CD14-positive monocyte (primary cell): ENCODE results near the gene CAPN11. TPM values are rescaled to one million over a fixed set of nuclear protein-coding genes. Genes with fewer than 3 reads are reported as not detected.

Experiments
- DNase-seq, 3 donors: peaks; one replicate each; pipeline ENCODE4 v3.0.0-alpha.2; 2011 to 2022
- H2AFZ ChIP-seq: 2 replicates; pipeline ENCODE4 v1.6.0; 2012; ENCODE audit warnings: mild to moderate bottlenecking, low read depth, low read length, inconsistent platforms; ENCODE audit not compliant: insufficient read depth, poor library complexity, severe bottlenecking
- H3K27ac ChIP-seq, 2 donors: 1 replicate in 1 of 2; 2 replicates in 1 of 2; pipeline ENCODE4 v1.5.1; 2012 to 2013; ENCODE audit warnings: low read length in 2 of 2, control low read depth in 1 of 2, inconsistent platforms in 1 of 2, low read depth in 1 of 2, mild to moderate bottlenecking in 1 of 2
- H3K27me3 ChIP-seq, 2 donors: one replicate each; pipeline versions ENCODE4 v1.6.0 to v1.6.1; 2011 to 2013; ENCODE audit warnings: low read length in 2 of 2; ENCODE audit not compliant: control insufficient read depth in 2 of 2, insufficient read depth in 2 of 2
- H3K36me3 ChIP-seq, 2 donors: replicated peaks in 1 of 2; 1 replicate in 1 of 2; 2 replicates in 1 of 2; pipeline versions ENCODE4 v1.5.1 to v1.6.1; 2012 to 2013; ENCODE audit warnings: low read length in 2 of 2, control low read depth in 1 of 2, inconsistent platforms in 1 of 2, mild to moderate bottlenecking in 1 of 2; ENCODE audit not compliant: insufficient read depth in 2 of 2, control insufficient read depth in 1 of 2
- H3K4me1 ChIP-seq, 2 donors: 1 replicate in 1 of 2; 2 replicates in 1 of 2; pipeline versions ENCODE4 v1.5.1 to v1.6.1; 2012 to 2013; ENCODE audit warnings: low read length in 2 of 2, control low read depth in 1 of 2, inconsistent platforms in 1 of 2, mild to moderate bottlenecking in 1 of 2, moderate library complexity in 1 of 2; ENCODE audit not compliant: insufficient read depth in 2 of 2, control insufficient read depth in 1 of 2
- H3K4me2 ChIP-seq: replicated peaks from 2 replicates; pipeline ENCODE3; 2012; ENCODE audit warnings: low read length, moderate library complexity, mild to moderate bottlenecking; ENCODE audit not compliant: poor library complexity, severe bottlenecking; ENCODE audit errors: extremely low read depth
- H3K4me3 ChIP-seq, 3 experiments: fragments of 200-600 bp in 1 of 3; sonication (generic) in 1 of 3; replicated peaks in 1 of 3; 1 replicate in 2 of 3; 2 replicates in 1 of 3; pipeline ENCODE4 v1.5.1; 2011 to 2013; ENCODE audit warnings: low read length in 3 of 3, mild to moderate bottlenecking in 3 of 3, control low read depth in 2 of 3, low read depth in 2 of 3, inconsistent platforms in 1 of 3, moderate library complexity in 1 of 3
- H3K79me2 ChIP-seq: 2 replicates; pipeline ENCODE4 v1.6.0; 2012; ENCODE audit warnings: mild to moderate bottlenecking, control low read depth, inconsistent platforms, low read length, moderate library complexity; ENCODE audit not compliant: insufficient read depth
- H3K9ac ChIP-seq: 2 replicates; pipeline ENCODE4 v1.6.0; 2017; ENCODE audit warnings: low read length, mild to moderate bottlenecking; ENCODE audit not compliant: insufficient read depth, poor library complexity, severe bottlenecking
- H3K9me3 ChIP-seq, 2 donors: replicated peaks in 1 of 2; 1 replicate in 1 of 2; 2 replicates in 1 of 2; pipeline versions ENCODE4 v1.5.1 to v1.6.1; 2012 to 2013; ENCODE audit warnings: low read length in 2 of 2, control low read depth in 1 of 2; ENCODE audit not compliant: control insufficient read depth in 1 of 2, insufficient read depth in 1 of 2
- H4K20me1 ChIP-seq: 2 replicates; pipeline ENCODE4 v1.6.0; 2012; ENCODE audit warnings: mild to moderate bottlenecking, low read length, control low read depth, moderate library complexity; ENCODE audit not compliant: insufficient read depth
- H3K27ac Mint-ChIP-seq, 7 donors: one replicate each; pipeline ENCODE4 v1.8.0; 2020; ENCODE audit warnings: mild to moderate bottlenecking in 7 of 7, mixed read lengths in 7 of 7, moderate library complexity in 6 of 7, inconsistent platforms in 2 of 7
- H3K27me3 Mint-ChIP-seq, 3 donors: one replicate each; pipeline ENCODE4 v1.8.0; 2021 to 2022; ENCODE audit warnings: low read depth in 3 of 3, mild to moderate bottlenecking in 3 of 3, mixed read lengths in 3 of 3, moderate library complexity in 3 of 3, inconsistent platforms in 1 of 3
- H3K36me3 Mint-ChIP-seq, 2 donors: one replicate each; pipeline ENCODE4 v1.8.0; 2020; ENCODE audit warnings: mixed read lengths in 2 of 2, inconsistent platforms in 1 of 2, mild to moderate bottlenecking in 1 of 2
- H3K4me1 Mint-ChIP-seq: one replicate; pipeline ENCODE4 v1.8.0; 2020; ENCODE audit warnings: mild to moderate bottlenecking, mixed read lengths
- H3K4me3 Mint-ChIP-seq, 2 donors: one replicate each; pipeline ENCODE4 v1.8.0; 2020; ENCODE audit warnings: mild to moderate bottlenecking in 2 of 2, mixed read lengths in 2 of 2, moderate library complexity in 1 of 2
- H3K9me3 Mint-ChIP-seq, 7 donors: one replicate each; pipeline ENCODE4 v1.8.0; 2020 to 2022; ENCODE audit warnings: mixed read lengths in 7 of 7, mild to moderate bottlenecking in 6 of 7, moderate library complexity in 6 of 7, inconsistent platforms in 2 of 7
- WGBS: methylation state at CpG from one replicate; pipeline ENCODE4 v1.1.5; 2013; ENCODE audit warnings: missing lambda C conversion rate; ENCODE audit not compliant: insufficient coverage; 5-methylcytosine and 5-hydroxymethylcytosine counted together
- intact Hi-C, 2 donors: fragments of 100-400 bp; cut with micrococcal nuclease; formaldehyde crosslinking; loops; one replicate each; pipeline versions ENCODE4 v1.15.0 to v1.15.1; 2023
- polyA plus RNA-seq, 3 donors: library from polyadenylated mRNA; depleted of rRNA in 1 of 3; unstranded in 2 of 3; stranded (reverse) in 1 of 3; fragments of 300-500 nt in 2 of 3; fragments of >200 nt in 1 of 3; fragmentation: Illumina TruSeq in 2 of 3; gene quantifications; 1 replicate in 2 of 3; 2 replicates in 1 of 3; pipeline ENCODE4 v1.2.3, GENCODE V29; 2012 to 2021
- TF ChIP-seq, protein P1 (sequence below): fragments of 200-600 bp; IDR thresholded peaks from one replicate; pipeline ENCODE4 v1.8.0; 2022; ENCODE audit warnings: antibody characterized with exemption, mild to moderate bottlenecking

The CAPN11 gene
- polyA plus RNA-seq, 3 donors: 0.11 TPM; not detected in 2

DNA sequence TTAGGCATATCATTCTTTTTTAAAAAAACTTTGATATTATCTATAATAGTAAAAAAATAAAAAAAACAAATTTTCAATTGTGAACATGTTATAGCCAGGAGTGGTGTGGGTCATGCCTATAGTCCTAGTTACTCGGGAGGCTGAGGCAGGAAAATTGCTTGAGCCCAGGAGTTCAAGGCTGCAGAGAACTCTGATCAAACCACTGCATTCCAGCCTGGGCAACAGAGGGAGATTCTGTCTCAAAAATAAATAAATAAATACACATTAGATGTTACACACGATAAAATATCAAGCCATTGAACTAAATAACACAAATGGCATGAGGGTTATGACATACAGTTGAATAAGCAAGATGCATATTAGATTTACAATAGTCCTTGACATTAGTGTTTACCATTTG, 30.2 kb downstream of the CAPN11 start:
- peaks cover 14% of the 10 kb centered on the region for H3K4me1 Mint-ChIP-seq
- no peak overlapping the region for H3K27ac ChIP-seq
- H3K27me3 ChIP-seq: no peaks in the 10 kb centered on the region
- TF ChIP-seq, protein P1, sequence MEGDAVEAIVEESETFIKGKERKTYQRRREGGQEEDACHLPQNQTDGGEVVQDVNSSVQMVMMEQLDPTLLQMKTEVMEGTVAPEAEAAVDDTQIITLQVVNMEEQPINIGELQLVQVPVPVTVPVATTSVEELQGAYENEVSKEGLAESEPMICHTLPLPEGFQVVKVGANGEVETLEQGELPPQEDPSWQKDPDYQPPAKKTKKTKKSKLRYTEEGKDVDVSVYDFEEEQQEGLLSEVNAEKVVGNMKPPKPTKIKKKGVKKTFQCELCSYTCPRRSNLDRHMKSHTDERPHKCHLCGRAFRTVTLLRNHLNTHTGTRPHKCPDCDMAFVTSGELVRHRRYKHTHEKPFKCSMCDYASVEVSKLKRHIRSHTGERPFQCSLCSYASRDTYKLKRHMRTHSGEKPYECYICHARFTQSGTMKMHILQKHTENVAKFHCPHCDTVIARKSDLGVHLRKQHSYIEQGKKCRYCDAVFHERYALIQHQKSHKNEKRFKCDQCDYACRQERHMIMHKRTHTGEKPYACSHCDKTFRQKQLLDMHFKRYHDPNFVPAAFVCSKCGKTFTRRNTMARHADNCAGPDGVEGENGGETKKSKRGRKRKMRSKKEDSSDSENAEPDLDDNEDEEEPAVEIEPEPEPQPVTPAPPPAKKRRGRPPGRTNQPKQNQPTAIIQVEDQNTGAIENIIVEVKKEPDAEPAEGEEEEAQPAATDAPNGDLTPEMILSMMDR: no peak
- no peak overlapping the region for H3K4me3 Mint-ChIP-seq
- H3K9me3 Mint-ChIP-seq: peaks cover 0 to 2% (median 0%) of the 10 kb centered on the region in 7 donors
- H3K79me2 ChIP-seq: no peaks in the 10 kb centered on the region
- H3K4me2 ChIP-seq: no peak overlapping the region
- no peak for DNase-seq
- H2AFZ ChIP-seq: no peak overlapping the region
- no peaks in the 10 kb centered on the region for H3K9me3 ChIP-seq
- H3K4me1 ChIP-seq: peaks cover 9% of the 10 kb centered on the region in 2 donors
- no peaks in the 10 kb centered on the region for H3K36me3 Mint-ChIP-seq
- intact Hi-C loops: no loop called here
- no peaks in the 10 kb centered on the region for H3K36me3 ChIP-seq
- H3K27me3 Mint-ChIP-seq: peaks cover 2 to 8% (median 2%) of the 10 kb centered on the region in 3 donors
- no peaks in the 10 kb centered on the region for H4K20me1 ChIP-seq
- no peak overlapping the region for H3K9ac ChIP-seq
- no peak overlapping the region for H3K4me3 ChIP-seq
- no peak overlapping the region for H3K27ac Mint-ChIP-seq
- 100% methylated on average over 1 of the region's 2 CpGs for WGBS

DNA sequence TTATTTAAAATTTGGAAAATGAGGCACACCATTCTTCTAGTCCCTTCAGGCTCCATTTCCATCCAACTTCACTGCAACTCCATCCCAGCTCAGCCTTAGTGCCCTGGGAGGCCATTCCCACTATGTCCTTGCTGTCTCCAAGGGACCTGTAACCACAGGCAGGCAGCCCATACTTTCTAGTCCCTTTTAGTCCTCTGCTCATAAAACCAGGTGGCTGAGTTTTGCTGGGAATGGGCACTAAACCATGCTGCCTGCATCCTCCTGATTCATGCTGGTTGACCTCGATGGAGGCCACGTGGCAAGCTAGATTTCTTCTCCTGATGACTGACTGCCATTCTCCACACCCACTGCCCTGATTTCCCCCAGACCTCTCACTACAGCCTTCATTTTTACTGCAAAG, 30.6 kb downstream of the CAPN11 start:
- H3K4me1 Mint-ChIP-seq: peaks cover 14% of the 10 kb centered on the region
- no peak overlapping the region for H3K4me2 ChIP-seq
- H3K9me3 ChIP-seq: no peaks in the 10 kb centered on the region
- H3K36me3 ChIP-seq: no peaks in the 10 kb centered on the region
- H2AFZ ChIP-seq: no peak overlapping the region
- H3K27ac ChIP-seq: no peak overlapping the region
- H3K4me3 ChIP-seq: no peak overlapping the region
- no peaks in the 10 kb centered on the region for H3K79me2 ChIP-seq
- no peak overlapping the region for H3K9ac ChIP-seq
- no peak overlapping the region for H3K27ac Mint-ChIP-seq
- H3K9me3 Mint-ChIP-seq: peaks cover 0 to 2% (median 0%) of the 10 kb centered on the region in 7 donors
- TF ChIP-seq, protein P1: no peak
- H3K36me3 Mint-ChIP-seq: no peaks in the 10 kb centered on the region
- no peaks in the 10 kb centered on the region for H3K27me3 ChIP-seq
- peaks cover 9% of the 10 kb centered on the region in 2 donors for H3K4me1 ChIP-seq
- H4K20me1 ChIP-seq: no peaks in the 10 kb centered on the region
- peaks cover 0 to 8% (median 2%) of the 10 kb centered on the region in 3 donors for H3K27me3 Mint-ChIP-seq
- DNase-seq: no peak
- no peak overlapping the region for H3K4me3 Mint-ChIP-seq
- intact Hi-C loops: no loop called here
- WGBS: 62% methylated on average over 2 of the region's 2 CpGs
